ENCODE data around the gene PBX4. TPM values are rescaled to one million over a fixed set of nuclear protein-coding genes. Genes with fewer than 3 reads are reported as not detected.
A peak's percentile ranks its signal among the peaks of the same experiment; 100 is the strongest.

Gene PBX4
- total RNA-seq, 4 donors from 2014 or later, result 1.3 to 2.8 (median 1.6) TPM; not detected in 1

GRCh38 chr19:19649580-19649995 lies 31.1 kb upstream of the PBX4 start:
- TF ChIP-seq, protein P1, sequence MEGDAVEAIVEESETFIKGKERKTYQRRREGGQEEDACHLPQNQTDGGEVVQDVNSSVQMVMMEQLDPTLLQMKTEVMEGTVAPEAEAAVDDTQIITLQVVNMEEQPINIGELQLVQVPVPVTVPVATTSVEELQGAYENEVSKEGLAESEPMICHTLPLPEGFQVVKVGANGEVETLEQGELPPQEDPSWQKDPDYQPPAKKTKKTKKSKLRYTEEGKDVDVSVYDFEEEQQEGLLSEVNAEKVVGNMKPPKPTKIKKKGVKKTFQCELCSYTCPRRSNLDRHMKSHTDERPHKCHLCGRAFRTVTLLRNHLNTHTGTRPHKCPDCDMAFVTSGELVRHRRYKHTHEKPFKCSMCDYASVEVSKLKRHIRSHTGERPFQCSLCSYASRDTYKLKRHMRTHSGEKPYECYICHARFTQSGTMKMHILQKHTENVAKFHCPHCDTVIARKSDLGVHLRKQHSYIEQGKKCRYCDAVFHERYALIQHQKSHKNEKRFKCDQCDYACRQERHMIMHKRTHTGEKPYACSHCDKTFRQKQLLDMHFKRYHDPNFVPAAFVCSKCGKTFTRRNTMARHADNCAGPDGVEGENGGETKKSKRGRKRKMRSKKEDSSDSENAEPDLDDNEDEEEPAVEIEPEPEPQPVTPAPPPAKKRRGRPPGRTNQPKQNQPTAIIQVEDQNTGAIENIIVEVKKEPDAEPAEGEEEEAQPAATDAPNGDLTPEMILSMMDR (IDR thresholded peaks at IDR 0.05), result no peak
- TF ChIP-seq POLR2A (IDR thresholded peaks at IDR 0.05), result no peak
- intact Hi-C loops (cut with DNase I; ENCODE audit: low total_unique reads), result loop anchor here (10.0 kb wide), 1 partner anchor 115 kb away; the partner anchor contains the start of gene CILP2
- Histone ChIP-seq H3K27me3 (no peaks in the 10 kb centered on the region), H3K4me1 (no peaks in the 10 kb centered on the region), H3K27ac (no peak overlapping the region), H3K4me3 (no peak overlapping the region), H3K9me3 (no peaks in the 10 kb centered on the region), H3K36me3 (no peaks in the 10 kb centered on the region)
- no peak for DNase-seq

DNA sequence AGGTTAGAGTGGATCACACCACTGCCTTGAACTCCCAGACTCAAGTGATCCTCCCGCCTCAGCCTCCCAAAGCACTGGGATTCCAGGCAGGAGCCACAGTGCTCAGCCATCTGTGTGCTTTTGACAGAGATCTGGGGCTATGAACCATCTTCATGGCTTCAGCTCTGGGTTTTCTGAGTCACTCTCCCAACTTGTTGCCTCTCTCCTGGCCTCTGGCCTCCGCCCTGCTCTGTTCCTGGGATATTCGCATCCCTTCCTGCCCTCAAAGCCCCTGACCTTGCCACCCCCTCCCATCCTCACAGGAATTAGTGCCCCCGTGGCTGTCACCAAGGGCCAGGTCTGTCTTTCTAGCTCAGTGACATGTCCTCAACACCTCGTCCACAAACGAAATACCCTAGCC lies 30.7 kb upstream of the PBX4 start:
- intact Hi-C loops (cut with DNase I; ENCODE audit: low total_unique reads), result loop anchor here (10.0 kb wide), 1 partner anchor 114 kb away; the partner anchor contains the start of gene CILP2
- H3K27ac ChIP-seq, result no peak overlapping the region

DNA sequence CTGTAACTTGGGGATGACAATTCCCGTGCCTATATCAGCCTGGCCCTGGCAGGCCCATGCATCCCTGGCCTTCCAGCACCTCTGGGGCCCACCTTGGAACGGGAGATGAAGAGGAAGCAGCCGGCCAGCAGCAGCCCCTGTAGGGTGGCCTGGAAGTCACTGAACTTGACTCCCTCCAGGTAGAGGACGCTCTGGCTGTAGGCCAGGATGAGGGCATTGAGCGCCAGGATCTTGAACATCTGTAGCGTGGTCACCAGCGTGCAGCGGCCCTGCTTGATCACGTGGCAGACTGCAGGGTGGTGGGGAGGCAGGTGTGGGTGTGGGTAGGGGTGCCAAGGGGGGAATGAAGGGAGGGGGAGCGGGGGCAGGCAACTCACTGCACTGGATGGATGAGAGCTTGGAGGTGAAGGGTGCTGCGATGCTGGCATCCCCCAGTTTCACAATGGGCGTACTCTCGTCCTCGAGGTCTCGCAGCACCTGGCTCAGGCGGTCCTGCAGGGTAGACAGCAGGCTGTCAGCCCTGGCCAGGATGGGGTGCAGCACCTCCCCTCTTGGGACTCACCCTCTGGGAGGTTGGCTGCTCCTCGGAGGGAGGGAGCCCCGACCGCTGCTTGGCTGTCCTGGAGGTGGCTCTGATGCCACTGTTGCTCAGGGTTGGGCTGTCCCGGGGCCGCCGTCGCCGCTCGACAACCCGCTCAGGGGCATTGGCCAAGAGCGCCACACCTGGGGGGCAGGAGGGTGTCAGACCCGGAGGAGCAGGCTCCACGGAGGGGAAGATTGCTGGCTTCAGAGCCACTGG lies 28.7 kb upstream of the PBX4 start:
- TF ChIP-seq, protein P1 (IDR thresholded peaks at IDR 0.05), result no peak
- TF ChIP-seq POLR2A (IDR thresholded peaks at IDR 0.05), result no peak
- intact Hi-C loops (cut with DNase I; ENCODE audit: low total_unique reads), result loop anchor here (10.0 kb wide), 1 partner anchor 112 kb away; the partner anchor contains the start of gene CILP2

More for the DNA sequence above, 30.7 kb upstream of the PBX4 start:
- Histone ChIP-seq H3K4me1 (no peaks in the 10 kb centered on the region), H3K9me3 (no peaks in the 10 kb centered on the region), H3K27me3 (no peaks in the 10 kb centered on the region), H3K4me3 (no peak overlapping the region), H3K36me3 (no peaks in the 10 kb centered on the region)
- no peak for TF ChIP-seq POLR2A (IDR thresholded peaks at IDR 0.05)
- TF ChIP-seq, protein P1 (IDR thresholded peaks at IDR 0.05), result no peak
- peak in 1 of 2 donors; percentile 10 for DNase-seq

DNA sequence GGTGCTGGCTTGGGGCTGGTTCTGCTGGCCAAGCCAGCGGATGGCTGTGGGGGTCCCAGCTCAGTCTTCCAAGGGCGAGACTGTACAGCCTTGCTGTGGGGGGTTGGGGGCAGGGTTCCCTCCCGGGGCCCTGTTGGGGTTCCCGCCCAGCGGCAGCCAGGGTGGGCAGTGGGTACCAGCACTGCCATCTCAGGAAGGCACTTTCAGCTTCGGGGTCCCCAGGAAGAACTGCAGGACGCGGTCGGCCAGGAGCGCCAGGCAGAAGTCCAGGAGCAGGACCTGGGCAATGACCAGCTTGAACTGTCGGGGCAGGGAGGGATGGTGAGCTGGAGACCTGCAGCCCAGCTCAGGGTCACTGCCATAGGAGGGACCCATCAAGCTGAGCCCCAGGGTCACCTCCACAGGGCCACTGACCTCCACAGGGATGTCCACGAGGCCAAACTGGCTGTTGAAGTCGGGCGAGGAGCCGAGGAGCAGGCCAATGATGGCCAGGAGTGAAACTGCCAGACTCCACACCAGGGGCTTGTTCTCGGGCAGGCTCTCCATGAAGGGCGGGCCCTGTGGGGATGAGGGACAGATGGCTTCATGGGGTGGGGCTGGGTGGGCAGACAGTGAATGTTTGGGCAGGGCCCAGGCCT lies 26.9 kb upstream of the PBX4 start:
- TF ChIP-seq, protein P1 (IDR thresholded peaks at IDR 0.05), result no peak
- no peak for TF ChIP-seq POLR2A (IDR thresholded peaks at IDR 0.05)
- no peak for DNase-seq
- Histone ChIP-seq H3K9me3 (no peaks in the 10 kb centered on the region), H3K27me3 (no peaks in the 10 kb centered on the region), H3K4me3 (no peak overlapping the region), H3K4me1 (no peaks in the 10 kb centered on the region), H3K36me3 (no peaks in the 10 kb centered on the region), H3K27ac (no peak overlapping the region)
- intact Hi-C loops (cut with DNase I; ENCODE audit: low total_unique reads), result loop anchor here (10.0 kb wide), 1 partner anchor 111 kb away; the partner anchor contains the start of gene CILP2

More for the DNA sequence above, 28.7 kb upstream of the PBX4 start:
- H3K9me3 ChIP-seq, result no peaks in the 10 kb centered on the region
- H3K27ac ChIP-seq, result no peak overlapping the region
- H3K4me1 ChIP-seq, result no peaks in the 10 kb centered on the region
- no peak overlapping the region for H3K4me3 ChIP-seq
- peak in 1 of 2 donors; percentile 14 for DNase-seq
- no peaks in the 10 kb centered on the region for H3K27me3 ChIP-seq
- H3K36me3 ChIP-seq, result no peaks in the 10 kb centered on the region

DNA sequence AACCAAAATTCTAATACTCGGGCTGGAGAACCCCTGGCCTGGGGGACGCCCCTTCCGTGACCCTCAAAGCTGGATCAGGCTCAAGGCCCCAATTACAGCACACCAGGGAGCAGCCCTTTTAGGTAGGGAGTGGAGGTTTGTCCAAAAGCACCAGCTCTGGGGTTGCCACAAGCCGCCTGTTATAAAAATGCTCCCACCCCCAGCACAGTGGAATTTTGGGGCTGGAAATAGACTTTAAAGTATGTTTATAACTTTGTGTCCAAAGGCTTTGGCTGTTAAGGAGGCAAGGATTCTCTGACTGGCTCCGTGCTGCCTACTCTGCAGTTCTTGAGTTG lies 25.5 kb upstream of the PBX4 start:
- H3K4me1 ChIP-seq, result no peaks in the 10 kb centered on the region
- TF ChIP-seq, protein P1 (IDR thresholded peaks at IDR 0.05), result no peak
- no peak for TF ChIP-seq POLR2A (IDR thresholded peaks at IDR 0.05)
- intact Hi-C loops (cut with DNase I; ENCODE audit: low total_unique reads), result loop anchor here (10.0 kb wide), 1 partner anchor 109 kb away; the partner anchor contains the start of gene CILP2
- no peak for DNase-seq
- H3K4me3 ChIP-seq, result peak overlapping the region in 1 of 2 donors; percentile 60
- no peaks in the 10 kb centered on the region for H3K36me3 ChIP-seq
- H3K9me3 ChIP-seq, result no peaks in the 10 kb centered on the region
- no peaks in the 10 kb centered on the region for H3K27me3 ChIP-seq
- H3K27ac ChIP-seq, result peak overlapping the region in 1 of 2 donors; percentile 19

All from uterus (tissue), 4 donors.